ENCODE data around the gene SFSWAP. TPM values are rescaled to one million over a fixed set of nuclear protein-coding genes. Genes with fewer than 3 reads are reported as not detected.

SFSWAP gene
- total and polyA plus RNA-seq, 2 of the 13 experiments (the other 11 are each of a cell fraction or from before 2014, with no cell fraction given) = 17.1 to 27.7 TPM

DNA sequence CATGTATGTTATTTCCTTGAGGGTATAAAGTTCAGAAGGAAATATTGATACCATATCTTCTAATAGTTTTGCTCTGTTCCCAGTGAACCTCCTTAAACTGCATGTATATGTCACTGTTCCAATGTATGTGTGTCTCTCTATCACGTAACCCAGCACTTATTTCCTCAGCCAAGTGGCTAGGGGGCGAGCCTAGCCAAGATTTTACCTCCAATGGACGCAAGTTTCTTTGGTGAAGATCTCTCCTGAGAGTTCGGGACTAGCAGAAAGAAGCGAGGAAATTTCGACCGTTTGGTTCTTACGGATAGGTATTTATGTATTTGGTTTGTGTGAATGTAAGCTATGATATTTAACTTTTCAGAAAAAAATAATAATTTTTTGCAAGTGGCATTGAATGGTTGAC lies 2.5 kb downstream of the SFSWAP start:
- BruUV-seq (replicated peaks) = no TSS peak
- 0 out of 2 replicates have a peak overlapping the region, but pooled peaks have one; percentile 19 for H3K4me2 ChIP-seq (ENCODE audit: low read depth, low read length)
- TF ChIP-seq ZNF629 (CRISPR knock-in tag; conservative IDR thresholded peaks at IDR 0.05) (no peak), ZNF24 (IDR thresholded peaks at IDR 0.05) (no peak), STAG1 (CRISPR knock-in tag; IDR thresholded peaks at IDR 0.05) (peak; percentile 17; the same call in 1 of the 2 replicates), THAP11 (CRISPR knock-in tag; IDR thresholded peaks at IDR 0.05) (no peak), CEBPB (IDR thresholded peaks at IDR 0.05; ENCODE audit: borderline replicate concordance, low read depth, low read length) (no peak)
- TF ChIP-seq, protein P1, sequence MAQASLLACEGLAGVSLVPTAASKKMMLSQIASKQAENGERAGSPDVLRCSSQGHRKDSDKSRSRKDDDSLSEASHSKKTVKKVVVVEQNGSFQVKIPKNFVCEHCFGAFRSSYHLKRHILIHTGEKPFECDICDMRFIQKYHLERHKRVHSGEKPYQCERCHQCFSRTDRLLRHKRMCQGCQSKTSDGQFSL (CRISPR knock-in tag; IDR thresholded peaks at IDR 0.05) = no peak
- H4K20me1 ChIP-seq (ENCODE audit: insufficient read depth, low read length) = peaks cover 2% of the 10 kb centered on the region; the same call in 1 of the 2 replicates
- H3K4me3 ChIP-seq (replicated peaks in 1 of 3; ENCODE audit: insufficient read depth in 1 of 3, low read depth in 2 of 3, low read length in 3 of 3) = no peak overlapping the region
- no peak overlapping the region for H3K27ac ChIP-seq (ENCODE audit: extremely low read length, insufficient read depth, low read length)
- no peak for FAIRE-seq
- CTCF ChIA-PET (ENCODE audit: low intra/inter-chr PET ratio, low total read pairs) = no interaction called here
- no peak overlapping the region for H3K9ac ChIP-seq (ENCODE audit: insufficient read depth, low read depth, low read length)
- peaks cover 22% of the 10 kb centered on the region for H3K4me1 ChIP-seq (ENCODE audit: insufficient read depth, low read length)
- H3K79me2 ChIP-seq (ENCODE audit: insufficient read depth, low read length) = peaks cover 28% of the 10 kb centered on the region
- intact Hi-C loops (cut with micrococcal nuclease; ENCODE audit: unreplicated experiment) = no loop called here
- WGBS (ENCODE audit: low lambda C conversion rate) = 96% methylated on average over 8 of the region's 8 CpGs
- no peak for ATAC-seq
- in situ Hi-C loops (cut with HindIII; ENCODE audit: extremely low pct_ligation_motif_present, low pct_unique_long_range_greater_than_20kb) = no loop called here
- H2AFZ ChIP-seq (ENCODE audit: low read length) = no peak overlapping the region
- H3K27me3 ChIP-seq (ENCODE audit: control insufficient read depth in 1 of 2, insufficient read depth in 2 of 2, low read length in 2 of 2) = no peaks in the 10 kb centered on the region; a peak in 1 of 5 replicates
- no peak for DNase-seq (ENCODE audit: low spot score)
- peaks cover 12% of the 10 kb centered on the region for H3K9me3 ChIP-seq (ENCODE audit: low read length)
- H3K36me3 ChIP-seq (replicated peaks in 1 of 2; ENCODE audit: control insufficient read depth in 1 of 2, insufficient read depth in 2 of 2, low read length in 2 of 2) = peaks cover 14 to 38% of the 10 kb centered on the region in 2 experiments; a peak in 4 of 5 replicates
- POLR2A ChIA-PET = no interaction called here

DNA sequence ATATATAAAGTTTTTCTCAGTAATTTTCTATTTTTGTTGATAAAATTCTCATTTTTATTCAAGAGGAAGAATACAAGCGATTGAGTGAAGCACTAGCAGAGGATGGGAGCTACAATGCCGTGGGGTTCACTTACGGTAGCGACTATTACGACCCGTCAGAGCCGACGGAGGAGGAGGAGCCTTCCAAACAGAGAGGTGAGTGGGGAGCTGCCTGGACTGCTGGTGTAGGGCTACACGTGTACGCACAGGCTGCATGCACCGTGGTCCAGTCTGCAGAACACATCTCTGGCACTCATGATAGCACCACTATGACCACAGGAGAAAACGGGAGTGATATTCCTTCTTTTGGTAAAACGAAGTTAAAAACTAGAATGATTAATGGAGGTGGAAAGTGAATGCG lies 3.9 kb downstream of the SFSWAP start:
- intact Hi-C loops (cut with micrococcal nuclease; ENCODE audit: unreplicated experiment) (no loop called here), in situ Hi-C loops (cut with HindIII; ENCODE audit: extremely low pct_ligation_motif_present, low pct_unique_long_range_greater_than_20kb) (no loop called here)
- Histone ChIP-seq H3K4me1 (ENCODE audit: insufficient read depth, low read length) (peaks cover 22% of the 10 kb centered on the region), H4K20me1 (ENCODE audit: insufficient read depth, low read length) (peaks cover 2% of the 10 kb centered on the region; the same call in 1 of the 2 replicates), H3K79me2 (ENCODE audit: insufficient read depth, low read length) (peaks cover 28% of the 10 kb centered on the region), H3K36me3 (replicated peaks in 1 of 2; ENCODE audit: control insufficient read depth in 1 of 2, insufficient read depth in 2 of 2, low read length in 2 of 2) (peaks cover 20 to 52% of the 10 kb centered on the region in 2 experiments), H3K4me2 (ENCODE audit: low read depth, low read length) (no peak overlapping the region), H3K27ac (ENCODE audit: extremely low read length, insufficient read depth, low read length) (no peak overlapping the region), H3K9me3 (ENCODE audit: low read length) (peaks cover 2% of the 10 kb centered on the region), H3K4me3 (replicated peaks in 1 of 3; ENCODE audit: insufficient read depth in 1 of 3, low read depth in 2 of 3, low read length in 3 of 3) (no peak overlapping the region), H2AFZ (ENCODE audit: low read length) (no peak overlapping the region), H3K27me3 (ENCODE audit: control insufficient read depth in 1 of 2, insufficient read depth in 2 of 2, low read length in 2 of 2) (no peaks in the 10 kb centered on the region; a peak in 1 of 5 replicates), H3K9ac (ENCODE audit: insufficient read depth, low read depth, low read length) (no peak overlapping the region)
- no TSS peak for BruUV-seq (replicated peaks)
- FAIRE-seq = no peak
- ChIA-PET POLR2A (no interaction called here), CTCF (ENCODE audit: low intra/inter-chr PET ratio, low total read pairs) (no interaction called here)
- TF ChIP-seq PPARG (CRISPR knock-in tag; conservative IDR thresholded peaks at IDR 0.05) (no peak), HMG20B (CRISPR knock-in tag; conservative IDR thresholded peaks at IDR 0.05) (no peak)
- no peak for ATAC-seq
- 96% methylated on average over 14 of the region's 14 CpGs for WGBS (ENCODE audit: low lambda C conversion rate)
- no peak for DNase-seq (ENCODE audit: low spot score)
